Measurements from ENCODE around the gene MACROD2.
A peak's percentile ranks its signal among the peaks of the same experiment; 100 is the strongest.

MACROD2 gene

GRCh38 chr20:14848806-14849205 is 853.5 kb downstream of the MACROD2 start:
- no peak for DNase-seq (ENCODE audit: low read depth)
- TF ChIP-seq CTCF (IDR thresholded peaks at IDR 0.05; ENCODE audit: insufficient read depth, low read depth, low read length, missing control alignments), result no peak
- no peak overlapping the region for H3K4me3 ChIP-seq (ENCODE audit: low read depth, low read length)

- TF ChIP-seq CTCF (IDR thresholded peaks at IDR 0.05; ENCODE audit: insufficient read depth, low read depth, low read length, missing control alignments), result no peak
- DNase-seq (ENCODE audit: low read depth), result peak; percentile 76
- H3K4me3 ChIP-seq (ENCODE audit: low read depth, low read length), result no peak overlapping the region
These were observed 857.8 kb downstream of the MACROD2 start for GRCh38 chr20:14853079-14853478.

GRCh38 chr20:14855171-14855570 is 859.9 kb downstream of the MACROD2 start:
- H3K4me3 ChIP-seq (ENCODE audit: low read depth, low read length), result no peak overlapping the region
- no peak for TF ChIP-seq CTCF (IDR thresholded peaks at IDR 0.05; ENCODE audit: insufficient read depth, low read depth, low read length, missing control alignments)
- DNase-seq (ENCODE audit: low read depth), result no peak

- TF ChIP-seq CTCF (IDR thresholded peaks at IDR 0.05; ENCODE audit: insufficient read depth, low read depth, low read length, missing control alignments), result no peak
- no peak for DNase-seq (ENCODE audit: low read depth)
- no peak overlapping the region for H3K4me3 ChIP-seq (ENCODE audit: low read depth, low read length)
These were observed 864.3 kb downstream of the MACROD2 start for GRCh38 chr20:14859627-14860026.

GRCh38 chr20:14860410-14860814 is 865.1 kb downstream of the MACROD2 start:
- TF ChIP-seq CTCF (IDR thresholded peaks at IDR 0.05; ENCODE audit: insufficient read depth, low read depth, low read length, missing control alignments), result no peak
- DNase-seq (ENCODE audit: low read depth), result peak; percentile 63
- H3K4me3 ChIP-seq (ENCODE audit: low read depth, low read length), result no peak overlapping the region

GRCh38 chr20:14861028-14861699 is 865.8 kb downstream of the MACROD2 start:
- no peak for DNase-seq (ENCODE audit: low read depth)
- TF ChIP-seq CTCF (IDR thresholded peaks at IDR 0.05; ENCODE audit: insufficient read depth, low read depth, low read length, missing control alignments), result no peak
- no peak overlapping the region for H3K4me3 ChIP-seq (ENCODE audit: low read depth, low read length)

- DNase-seq (ENCODE audit: low read depth), result peak; percentile 22
- TF ChIP-seq CTCF (IDR thresholded peaks at IDR 0.05; ENCODE audit: insufficient read depth, low read depth, low read length, missing control alignments), result no peak
- H3K4me3 ChIP-seq (ENCODE audit: low read depth, low read length), result no peak overlapping the region
These were observed 869.9 kb downstream of the MACROD2 start for GRCh38 chr20:14865169-14865568.
